ENCODE results near the gene STAM. TPM values are rescaled to one million over a fixed set of nuclear protein-coding genes. Genes with fewer than 3 reads are reported as not detected.

The STAM gene
- total and polyA plus RNA-seq, 10 of the 15 experiments (the other 5 are each of a cell fraction or from before 2014, with no cell fraction given), result 8.8 to 15.9 (median 14.4) TPM

- ChIA-PET SMC1A (ENCODE audit: uncharacterized antibody, unreplicated experiment) (interaction anchor here (0.9 to 8.0 kb wide), 3 partner anchors 11 to 33 kb away, joined by 3 to 63 read pairs (median 4); partner anchors contain the start of gene STAM), POLR2A (interaction anchor here (1.5 to 2.6 kb wide), 2 partner anchors 9 to 12 kb away, joined by 7 to 9 read pairs; partner anchors contain the start of gene STAM), CTCF (no interaction called here), RAD21 (ENCODE audit: unreplicated experiment) (no interaction called here)
- no TSS peak for BruUV-seq (replicated peaks)
- no peaks in the 10 kb centered on the region for H4K20me1 ChIP-seq (ENCODE audit: control insufficient read depth, insufficient read depth)
- H3K36me3 ChIP-seq (ENCODE audit: control insufficient read depth in 2 of 2, insufficient read depth in 2 of 2, low read length in 1 of 2), result peaks cover 0 to 3% of the 10 kb centered on the region in 2 experiments; a peak in 2 of 4 replicates
- H3K27ac ChIP-seq (ENCODE audit: control insufficient read depth, insufficient read depth), result no peak overlapping the region
- peaks cover 14% of the 10 kb centered on the region for H3K9me3 ChIP-seq (replicated peaks; ENCODE audit: control insufficient read depth, insufficient read depth, low read length)
- H3K4me3 ChIP-seq, result no peak overlapping the region
- TF ChIP-seq ZNF207 (IDR thresholded peaks at IDR 0.05; ENCODE audit: borderline replicate concordance) (no peak), JUNB (IDR thresholded peaks at IDR 0.05) (no peak), YY1 (IDR thresholded peaks at IDR 0.05; ENCODE audit: low read depth, low read length) (no peak), CBFB (IDR thresholded peaks at IDR 0.05; ENCODE audit: low read depth) (no peak), BCL11A (IDR thresholded peaks at IDR 0.05; ENCODE audit: low read depth, low read length) (no peak), SUZ12 (IDR thresholded peaks at IDR 0.05; ENCODE audit: unreplicated experiment) (no peak), ZNF217 (IDR thresholded peaks at IDR 0.05) (no peak), CREB1 (IDR thresholded peaks at IDR 0.05; ENCODE audit: low read depth) (no peak), BACH1 (IDR thresholded peaks at IDR 0.05; ENCODE audit: borderline replicate concordance) (no peak)
- no peaks in the 10 kb centered on the region for H3K27me3 ChIP-seq (replicated peaks in 1 of 2; ENCODE audit: control insufficient read depth in 2 of 2, insufficient read depth in 2 of 2, low read length in 1 of 2)
- no peak overlapping the region for H3K9ac ChIP-seq (ENCODE audit: control insufficient read depth, insufficient read depth, low read length)
- H3K79me2 ChIP-seq (ENCODE audit: control insufficient read depth, insufficient read depth, low read length), result peaks cover 59% of the 10 kb centered on the region
- WGBS (ENCODE audit: insufficient coverage, insufficient replicate concordance, low lambda C conversion rate, missing lambda C conversion rate), result 100% methylated on average over 1 of the region's 1 CpG
- ATAC-seq (no peak), DNase-seq (ENCODE audit: low read depth, low spot score) (no peak), FAIRE-seq (no peak)
- no peak overlapping the region for H2AFZ ChIP-seq (ENCODE audit: control insufficient read depth, low read depth, low read length)
- intact Hi-C loops (cut with micrococcal nuclease; ENCODE audit: unreplicated experiment) (no loop called here), in situ Hi-C loops (cut with MboI) (loop anchor here (10.0 kb wide), 1 partner anchor 998 kb away; the partner anchor contains the start of genes ARL5B and NSUN6)
- no peak overlapping the region for H3K4me2 ChIP-seq (ENCODE audit: control insufficient read depth, insufficient read depth)
- peaks cover 11% of the 10 kb centered on the region; the same call in 1 of the 2 replicates for H3K4me1 ChIP-seq (ENCODE audit: control insufficient read depth, insufficient read depth, low read length)
These were observed 13.2 kb downstream of the STAM start for GRCh38 chr10:17657103-17657500.
